Breast epithelium (tissue), 3 donors: ENCODE data around the gene SDCCAG8.

Experiments used
- CTCF ChIP-seq, 3 donors: fragments of 450-650 bp; IDR thresholded peaks; one replicate each; pipeline ENCODE4 v1.5.1; 2016 to 2017; ENCODE audit warnings: antibody characterized with exemption in 3 of 3, mild to moderate bottlenecking in 3 of 3, moderate library complexity in 3 of 3
- POLR2A ChIP-seq: fragments of 450-650 bp; IDR thresholded peaks from one replicate; pipeline ENCODE4 v1.6.1; 2016; ENCODE audit warnings: antibody characterized with exemption, mild to moderate bottlenecking, moderate library complexity

- no peak for TF ChIP-seq CTCF (IDR thresholded peaks at IDR 0.05)
- no peak for TF ChIP-seq POLR2A
Measured at GRCh38 chr1:243313635-243314536, 58.0 kb downstream of the SDCCAG8 start.
